Measurements from ENCODE around the gene LGR6.

GRCh38 chr1:202264726-202265125 lies 71.1 kb downstream of the LGR6 start:
- TF ChIP-seq CTCF (IDR thresholded peaks at IDR 0.05; ENCODE audit: low read length) (no peak), EZH2 (optimal IDR thresholded peaks at IDR 0.05; ENCODE audit: low read depth, low read length) (no peak)

Measured in MM.1S (cell line).